Neural progenitor cell (in vitro differentiated cells): Measurements from ENCODE around the gene ZNF710. TPM values are rescaled to one million over a fixed set of nuclear protein-coding genes. Genes with fewer than 3 reads are reported as not detected.

Experiments
- DNase-seq: peaks from one replicate; pipeline ENCODE4 v3.0.0-alpha.2; 2016; ENCODE audit warnings: low spot score
- H2AFZ ChIP-seq: fragments of 200-600 bp; sonication (generic); replicated peaks from 2 replicates; pipeline ENCODE4 v1.6.1; 2016; ENCODE audit warnings: antibody characterized with exemption
- H3F3A ChIP-seq: fragments of 200-600 bp; sonication (generic); 2 replicates; pipeline ENCODE4 v1.6.1; 2016; ENCODE audit warnings: antibody characterized with exemption, low read depth
- H3K27ac ChIP-seq: fragments of 200-600 bp; sonication (generic); 2 replicates; pipeline ENCODE4 v1.5.1; 2016; ENCODE audit warnings: mild to moderate bottlenecking
- H3K27me3 ChIP-seq: fragments of 200-600 bp; sonication (generic); 2 replicates; pipeline ENCODE4 v1.6.1; 2016; ENCODE audit warnings: mild to moderate bottlenecking, moderate library complexity
- H3K36me3 ChIP-seq: fragments of 200-600 bp; sonication (generic); 2 replicates; pipeline ENCODE4 v1.5.1; 2016
- H3K4me1 ChIP-seq: fragments of 200-600 bp; sonication (generic); 2 replicates; pipeline ENCODE4 v1.6.1; 2016; ENCODE audit warnings: mixed run types
- H3K4me2 ChIP-seq: fragments of 200-600 bp; sonication (generic); 2 replicates; pipeline ENCODE4 v1.6.1; 2016
- H3K4me3 ChIP-seq: fragments of 200-600 bp; sonication (generic); 2 replicates; pipeline ENCODE4 v1.5.1; 2016
- H3K79me2 ChIP-seq: fragments of 200-600 bp; sonication (generic); 2 replicates; pipeline ENCODE4 v1.6.1; 2016; ENCODE audit warnings: low read depth
- H3K9ac ChIP-seq: fragments of 200-600 bp; sonication (generic); 2 replicates; pipeline ENCODE4 v1.6.1; 2016
- H3K9me3 ChIP-seq: fragments of 200-600 bp; sonication (generic); 2 replicates; pipeline ENCODE4 v1.5.1; 2016; ENCODE audit warnings: low read depth
- H4K20me1 ChIP-seq: fragments of 200-600 bp; sonication (generic); 2 replicates; pipeline ENCODE4 v1.6.1; 2016; ENCODE audit warnings: low read depth
- H3K27ac Mint-ChIP-seq: 3 replicates; pipeline ENCODE4 v1.8.0; 2021; ENCODE audit warnings: mixed read lengths
- H3K27me3 Mint-ChIP-seq: 2 replicates; pipeline ENCODE4 v1.8.0; 2022; ENCODE audit warnings: low read depth, mild to moderate bottlenecking, inconsistent platforms, moderate library complexity, mixed read lengths; ENCODE audit not compliant: insufficient read depth
- H3K36me3 Mint-ChIP-seq: 3 replicates; pipeline ENCODE4 v1.8.0; 2021; ENCODE audit warnings: mixed read lengths
- H3K4me1 Mint-ChIP-seq: 3 replicates; pipeline ENCODE4 v1.8.0; 2021; ENCODE audit warnings: mixed read lengths
- H3K4me3 Mint-ChIP-seq: 3 replicates; pipeline ENCODE4 v1.8.0; 2021; ENCODE audit warnings: mild to moderate bottlenecking, moderate library complexity, mixed read lengths
- H3K9me3 Mint-ChIP-seq: 3 replicates; pipeline ENCODE4 v1.8.0; 2020; ENCODE audit warnings: mixed read lengths
- EZH2 ChIP-seq: fragments of 200-600 bp; sonication (generic); IDR thresholded peaks from 2 replicates; pipeline ENCODE4 v1.6.1; 2017; ENCODE audit warnings: antibody characterized with exemption, mild to moderate bottlenecking, moderate library complexity
- EZH2phosphoT487 ChIP-seq: fragments of 200-600 bp; sonication (generic); IDR thresholded peaks from 2 replicates; pipeline ENCODE4 v1.6.1; 2017; ENCODE audit warnings: antibody characterized with exemption
- total RNA-seq: library from RNA; depleted of rRNA; stranded (reverse); fragments of >200 nt; gene quantifications from 2 replicates; pipeline ENCODE4 v1.2.3, GENCODE V29; 2015; ENCODE audit warnings: low replicate concordance
- TF ChIP-seq, protein P1 (sequence below): fragments of 200-600 bp; sonication (generic); IDR thresholded peaks from 2 replicates; pipeline ENCODE4 v1.5.1; 2017; ENCODE audit warnings: antibody characterized with exemption, mild to moderate bottlenecking

ZNF710 gene
- total RNA-seq, 1 donor from 2014 or later = 14.9 TPM

DNA sequence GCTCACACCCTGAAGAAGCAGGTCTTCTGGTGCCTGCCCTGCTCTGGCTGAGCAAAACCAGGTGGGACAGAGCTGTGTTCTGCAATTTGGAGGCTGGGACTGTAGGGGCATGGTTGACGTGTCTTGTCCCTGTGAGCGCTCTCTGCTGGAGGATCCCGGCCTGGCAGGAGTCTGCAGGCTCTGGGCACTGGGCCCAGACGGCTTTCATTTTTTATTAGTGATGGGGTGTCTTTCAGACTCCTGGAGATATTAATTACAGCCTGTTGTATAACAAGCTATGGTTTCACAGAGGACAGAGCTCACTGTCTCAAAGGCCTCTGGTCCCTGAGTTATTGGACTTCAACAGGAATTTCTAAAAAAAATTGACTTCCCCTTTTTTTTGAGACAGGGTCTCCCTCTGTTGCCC lies 29.5 kb upstream of the ZNF710 start:
- Histone ChIP-seq H3K27me3 (no peaks in the 10 kb centered on the region), H3K9ac (no peak overlapping the region), H3K4me1 (no peaks in the 10 kb centered on the region), H4K20me1 (no peaks in the 10 kb centered on the region), H3K27ac (no peak overlapping the region), H3K4me3 (no peak overlapping the region), H3F3A (peaks cover 5% of the 10 kb centered on the region), H2AFZ (peak overlapping the region; percentile 94), H3K36me3 (no peaks in the 10 kb centered on the region), H3K9me3 (no peaks in the 10 kb centered on the region), H3K4me2 (no peak overlapping the region), H3K79me2 (no peaks in the 10 kb centered on the region)
- TF ChIP-seq EZH2phosphoT487 = no peak
- TF ChIP-seq, protein P1, sequence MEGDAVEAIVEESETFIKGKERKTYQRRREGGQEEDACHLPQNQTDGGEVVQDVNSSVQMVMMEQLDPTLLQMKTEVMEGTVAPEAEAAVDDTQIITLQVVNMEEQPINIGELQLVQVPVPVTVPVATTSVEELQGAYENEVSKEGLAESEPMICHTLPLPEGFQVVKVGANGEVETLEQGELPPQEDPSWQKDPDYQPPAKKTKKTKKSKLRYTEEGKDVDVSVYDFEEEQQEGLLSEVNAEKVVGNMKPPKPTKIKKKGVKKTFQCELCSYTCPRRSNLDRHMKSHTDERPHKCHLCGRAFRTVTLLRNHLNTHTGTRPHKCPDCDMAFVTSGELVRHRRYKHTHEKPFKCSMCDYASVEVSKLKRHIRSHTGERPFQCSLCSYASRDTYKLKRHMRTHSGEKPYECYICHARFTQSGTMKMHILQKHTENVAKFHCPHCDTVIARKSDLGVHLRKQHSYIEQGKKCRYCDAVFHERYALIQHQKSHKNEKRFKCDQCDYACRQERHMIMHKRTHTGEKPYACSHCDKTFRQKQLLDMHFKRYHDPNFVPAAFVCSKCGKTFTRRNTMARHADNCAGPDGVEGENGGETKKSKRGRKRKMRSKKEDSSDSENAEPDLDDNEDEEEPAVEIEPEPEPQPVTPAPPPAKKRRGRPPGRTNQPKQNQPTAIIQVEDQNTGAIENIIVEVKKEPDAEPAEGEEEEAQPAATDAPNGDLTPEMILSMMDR = peak; percentile 82
- Mint-ChIP-seq H3K36me3 (no peaks in the 10 kb centered on the region), H3K9me3 (peaks cover 5% of the 10 kb centered on the region), H3K4me1 (no peaks in the 10 kb centered on the region), H3K27me3 (no peaks in the 10 kb centered on the region), H3K27ac (no peak overlapping the region), H3K4me3 (no peak overlapping the region)
- peak; percentile 87 for DNase-seq

DNA sequence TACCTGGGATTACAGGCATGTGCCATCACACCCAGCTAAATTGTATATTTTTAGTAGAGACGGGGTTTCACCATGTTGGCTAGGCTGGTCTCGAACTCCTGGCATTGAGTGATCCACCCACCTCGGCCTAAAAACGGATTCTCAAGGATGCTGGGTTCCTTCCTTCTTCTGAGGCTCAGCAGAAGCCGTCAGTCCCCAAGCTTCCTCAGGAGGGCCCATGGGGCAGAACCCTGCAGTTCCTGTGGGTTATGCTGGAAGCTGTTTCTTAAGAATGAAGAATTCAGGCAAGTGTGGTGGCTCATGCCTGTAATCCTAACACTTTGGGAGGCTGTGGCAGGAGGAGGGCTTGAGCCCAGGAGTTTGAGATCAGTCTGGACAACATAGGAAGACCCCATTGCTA lies 29.0 kb upstream of the ZNF710 start:
- Mint-ChIP-seq H3K27ac (no peak overlapping the region), H3K4me3 (no peak overlapping the region), H3K27me3 (no peaks in the 10 kb centered on the region), H3K9me3 (peaks cover 5% of the 10 kb centered on the region), H3K4me1 (no peaks in the 10 kb centered on the region), H3K36me3 (no peaks in the 10 kb centered on the region)
- no peaks in the 10 kb centered on the region for H4K20me1 ChIP-seq
- no peak for DNase-seq
- no peak overlapping the region for H2AFZ ChIP-seq
- H3K27ac ChIP-seq = no peak overlapping the region
- no peaks in the 10 kb centered on the region for H3K36me3 ChIP-seq
- H3F3A ChIP-seq = peaks cover 5% of the 10 kb centered on the region
- H3K4me2 ChIP-seq = no peak overlapping the region
- no peak for TF ChIP-seq EZH2
- TF ChIP-seq, protein P1 = no peak
- TF ChIP-seq EZH2phosphoT487 = no peak
- H3K27me3 ChIP-seq = no peaks in the 10 kb centered on the region
- no peaks in the 10 kb centered on the region for H3K79me2 ChIP-seq
- no peaks in the 10 kb centered on the region for H3K4me1 ChIP-seq
- H3K9me3 ChIP-seq = no peaks in the 10 kb centered on the region
- H3K9ac ChIP-seq = no peak overlapping the region
- no peak overlapping the region for H3K4me3 ChIP-seq

DNA sequence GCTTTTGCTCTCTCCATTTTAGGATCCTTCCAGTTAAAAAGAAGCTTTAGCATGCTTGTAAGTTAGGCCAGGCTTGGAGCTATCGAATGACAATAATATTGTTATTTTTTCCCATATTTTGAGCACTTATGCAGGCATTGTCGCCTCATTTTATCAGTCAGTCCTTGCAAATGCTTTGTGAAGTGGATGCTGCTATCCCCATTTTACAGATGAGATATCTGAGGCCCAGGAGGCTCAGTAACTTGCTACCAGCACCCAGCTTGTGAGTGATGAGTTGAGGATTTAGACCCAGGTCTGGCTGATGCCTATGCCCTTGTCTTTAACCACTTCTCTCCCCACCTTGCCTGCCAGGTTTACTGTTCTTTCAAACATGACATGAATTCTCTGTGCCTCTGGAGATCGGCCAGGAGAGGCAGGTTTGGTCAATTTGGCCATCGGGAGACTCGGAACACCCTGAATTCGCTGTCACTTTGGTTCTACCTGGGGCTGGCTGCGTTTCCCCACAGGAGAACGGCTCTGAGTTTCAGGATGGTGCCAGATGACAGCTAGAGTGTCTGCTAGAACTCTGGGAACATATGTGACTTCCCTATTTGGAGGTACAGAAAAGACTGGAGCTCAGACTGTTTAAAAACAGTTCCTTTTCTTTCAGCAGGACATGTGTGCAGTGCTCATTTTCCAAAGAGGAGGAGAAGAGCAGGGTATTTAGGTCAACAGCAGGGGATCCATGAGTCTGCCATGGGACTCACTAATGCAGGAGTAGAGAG lies 25.5 kb upstream of the ZNF710 start:
- no peak overlapping the region for H3K27ac ChIP-seq
- peaks cover 4% of the 10 kb centered on the region for H3K27me3 Mint-ChIP-seq
- no peak overlapping the region for H3K4me2 ChIP-seq
- no peaks in the 10 kb centered on the region for H3K36me3 ChIP-seq
- H2AFZ ChIP-seq = no peak overlapping the region
- H3K4me1 Mint-ChIP-seq = no peaks in the 10 kb centered on the region
- no peaks in the 10 kb centered on the region for H3K4me1 ChIP-seq
- no peaks in the 10 kb centered on the region for H3K27me3 ChIP-seq
- H4K20me1 ChIP-seq = no peaks in the 10 kb centered on the region
- H3K79me2 ChIP-seq = no peaks in the 10 kb centered on the region
- H3K4me3 ChIP-seq = no peak overlapping the region
- no peaks in the 10 kb centered on the region for H3K36me3 Mint-ChIP-seq
- peaks cover 5% of the 10 kb centered on the region for H3F3A ChIP-seq
- H3K27ac Mint-ChIP-seq = no peak overlapping the region
- H3K9me3 Mint-ChIP-seq = peaks cover 10% of the 10 kb centered on the region
- no peak overlapping the region for H3K9ac ChIP-seq
- TF ChIP-seq, protein P1 = no peak
- TF ChIP-seq EZH2phosphoT487 (no peak), EZH2 (no peak)
- no peak for DNase-seq
- H3K4me3 Mint-ChIP-seq = no peak overlapping the region
- H3K9me3 ChIP-seq = no peaks in the 10 kb centered on the region
